RPMI7951 (cell line): ENCODE results near the gene RUNX2. TPM values are rescaled to one million over a fixed set of nuclear protein-coding genes. Genes with fewer than 3 reads are reported as not detected.

Source experiments
- DNase-seq: peaks from one replicate; pipeline ENCODE4 v3.0.0-alpha.2; 2012; ENCODE audit warnings: low read depth
- total RNA-seq: library from RNA; depleted of rRNA; stranded (reverse); fragments of >200 nt; shearing (Covaris generic); gene quantifications from 2 replicates; pipeline ENCODE4 v1.2.3, GENCODE V29; 2014

The RUNX2 gene
- total RNA-seq, 1 experiment from 2014 or later: 18.9 TPM

- DNase-seq: no peak
These were observed 185.7 kb downstream of the RUNX2 start for GRCh38 chr6:45513843-45514242.

GRCh38 chr6:45514454-45515230 is 186.5 kb downstream of the RUNX2 start:
- DNase-seq: peak; percentile 17

DNA sequence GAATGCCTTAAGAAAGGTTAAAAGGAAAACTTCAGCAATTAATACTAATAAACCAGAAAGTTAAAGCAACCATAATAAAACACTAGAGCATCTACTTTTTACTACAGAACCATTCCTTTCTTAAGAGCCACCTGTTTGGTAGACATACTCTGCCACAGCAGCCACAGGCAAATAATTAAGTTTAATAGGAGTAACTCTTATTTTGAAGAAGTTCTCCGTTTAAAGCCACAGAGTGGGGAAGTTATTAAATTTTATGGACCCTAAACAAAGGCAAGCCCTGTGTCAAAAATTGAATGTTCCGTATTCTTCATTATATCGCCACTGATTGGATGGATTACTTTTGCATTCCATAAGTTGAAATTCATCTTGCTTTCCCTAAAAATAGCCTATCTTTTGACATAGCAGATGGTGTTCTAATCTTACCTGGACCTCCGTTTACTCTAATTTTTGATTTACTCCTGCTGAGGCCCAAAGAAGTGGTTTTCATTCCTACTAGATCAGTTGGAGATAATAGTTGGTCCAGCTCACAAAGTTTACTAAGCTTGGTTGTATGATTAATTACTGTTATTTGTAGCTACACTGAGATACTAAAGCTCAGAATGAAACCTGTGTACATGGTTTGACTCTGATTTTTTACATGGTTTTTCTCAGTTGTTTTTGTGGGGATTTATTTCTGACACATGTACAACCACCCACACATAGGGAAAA is 190.0 kb downstream of the RUNX2 start:
- DNase-seq: no peak

GRCh38 chr6:45521226-45521625 is 193.1 kb downstream of the RUNX2 start:
- DNase-seq: no peak

GRCh38 chr6:45522486-45522885 is 194.4 kb downstream of the RUNX2 start:
- no peak for DNase-seq

DNA sequence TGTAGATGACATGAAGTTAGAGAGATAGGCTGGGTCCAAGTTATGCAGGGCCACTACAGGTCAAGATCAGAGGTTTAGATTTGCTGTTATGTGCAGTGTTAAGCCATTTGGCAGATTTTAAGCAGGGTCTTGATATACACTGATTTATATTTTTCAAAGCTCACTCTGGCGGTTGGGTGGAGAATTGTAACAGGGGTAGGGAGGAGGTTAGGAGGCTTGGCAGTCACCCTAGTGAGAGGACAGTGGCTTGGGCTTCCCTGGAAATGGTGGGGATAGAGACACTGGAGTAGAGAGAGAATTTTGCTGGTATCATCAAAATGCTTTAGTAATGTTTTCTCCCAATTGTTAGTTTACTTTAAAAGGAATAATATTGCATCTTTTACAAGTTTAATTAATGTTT is 199.1 kb downstream of the RUNX2 start:
- DNase-seq: no peak

DNA sequence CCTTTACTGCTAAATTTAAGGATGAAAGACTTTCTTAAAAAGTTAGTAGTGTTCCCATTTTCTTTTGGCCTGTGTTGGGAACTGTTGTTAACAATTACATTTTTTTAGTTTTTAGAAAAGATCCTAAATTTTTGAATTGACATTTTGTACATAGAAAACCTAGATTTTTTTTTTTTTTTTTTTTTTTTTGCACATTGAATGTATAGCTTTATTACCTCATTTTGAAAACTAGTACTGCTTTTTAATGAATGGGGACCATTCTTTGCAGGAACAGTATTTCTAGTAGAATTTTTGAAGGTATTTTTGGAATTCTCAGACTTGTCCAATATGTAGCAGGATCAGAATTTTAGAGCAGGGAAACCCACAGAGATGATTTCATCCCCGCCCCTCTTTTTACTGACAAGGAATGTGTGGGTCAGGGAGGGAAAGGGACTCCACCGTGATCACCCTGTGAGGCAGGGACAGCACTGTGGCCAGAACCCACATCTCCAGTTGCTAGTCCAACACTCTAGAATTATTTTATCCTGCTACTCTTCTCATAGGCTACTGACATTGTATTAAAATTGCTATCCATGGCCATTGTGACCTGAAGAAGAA is 204.0 kb downstream of the RUNX2 start:
- DNase-seq: peak; percentile 36

DNA sequence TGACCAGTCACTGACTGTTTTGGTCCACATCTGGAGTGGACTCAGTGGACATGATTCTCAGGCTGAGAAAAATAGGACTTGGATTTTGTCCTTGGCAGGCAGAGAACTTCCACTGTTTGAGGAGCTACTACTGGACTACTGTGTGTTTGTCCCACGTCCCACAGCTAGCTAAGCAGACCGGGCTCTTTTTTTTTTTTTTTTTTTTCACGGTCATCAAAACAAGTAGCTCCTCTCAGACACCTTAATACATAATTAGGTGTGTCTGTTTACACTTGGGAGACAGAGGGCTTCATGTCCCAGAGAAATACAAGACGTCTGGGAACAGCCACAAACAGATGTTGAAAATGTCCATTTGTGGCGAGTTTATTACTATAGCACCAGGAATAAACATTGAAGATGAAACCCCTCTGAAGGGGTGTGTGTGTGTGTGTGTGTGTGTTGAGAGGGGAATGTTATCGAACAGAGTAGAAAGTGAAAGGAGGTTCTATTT is 204.6 kb downstream of the RUNX2 start:
- peak; percentile 78 for DNase-seq

DNA sequence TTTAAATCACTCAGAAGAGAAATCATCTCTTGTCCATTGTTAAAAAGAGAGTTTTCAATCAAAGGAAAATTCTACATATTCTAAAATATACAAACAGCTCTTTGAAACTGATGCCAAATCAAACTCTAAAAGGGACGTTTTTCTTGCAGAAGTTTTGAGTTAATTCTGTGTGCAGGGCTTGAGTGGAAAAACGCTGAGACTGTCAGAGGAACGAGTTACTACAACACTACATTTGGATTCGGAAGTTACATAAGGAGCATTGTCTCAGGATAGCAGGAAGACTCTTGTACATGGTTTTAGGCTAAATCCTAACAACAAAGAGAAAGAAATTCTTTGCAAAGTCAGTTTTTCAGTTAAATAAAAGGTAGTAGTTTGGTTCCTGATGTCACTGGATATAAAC is 205.3 kb downstream of the RUNX2 start:
- DNase-seq: peak; percentile 31

GRCh38 chr6:45535933-45536332 is 207.8 kb downstream of the RUNX2 start:
- no peak for DNase-seq

GRCh38 chr6:45537539-45537938 is 209.4 kb downstream of the RUNX2 start:
- peak; percentile 39 for DNase-seq

GRCh38 chr6:45538641-45539547 is 210.8 kb downstream of the RUNX2 start:
- peak; percentile 97 for DNase-seq

- no peak for DNase-seq
These were observed 212.3 kb downstream of the RUNX2 start for GRCh38 chr6:45540375-45540920.

DNA sequence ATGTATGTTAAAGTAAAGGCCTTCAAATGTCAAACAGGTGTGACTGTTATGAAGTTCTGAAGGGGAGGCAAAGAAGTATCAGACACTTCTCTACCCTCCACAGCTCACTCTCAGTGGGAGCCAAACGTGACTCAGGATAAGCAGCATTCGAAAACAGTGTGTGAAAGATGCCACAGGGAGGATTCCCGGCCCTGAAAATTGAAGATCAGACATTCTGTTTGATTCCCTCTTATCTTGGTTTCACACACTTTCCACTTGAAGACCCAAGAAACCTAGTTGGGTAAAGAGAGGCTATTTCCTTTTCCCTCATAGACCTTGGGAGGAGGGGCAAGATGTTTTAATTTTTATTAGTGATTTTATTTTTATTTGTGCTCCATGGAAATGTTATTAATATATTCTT is 213.8 kb downstream of the RUNX2 start:
- DNase-seq: peak; percentile 42

DNA sequence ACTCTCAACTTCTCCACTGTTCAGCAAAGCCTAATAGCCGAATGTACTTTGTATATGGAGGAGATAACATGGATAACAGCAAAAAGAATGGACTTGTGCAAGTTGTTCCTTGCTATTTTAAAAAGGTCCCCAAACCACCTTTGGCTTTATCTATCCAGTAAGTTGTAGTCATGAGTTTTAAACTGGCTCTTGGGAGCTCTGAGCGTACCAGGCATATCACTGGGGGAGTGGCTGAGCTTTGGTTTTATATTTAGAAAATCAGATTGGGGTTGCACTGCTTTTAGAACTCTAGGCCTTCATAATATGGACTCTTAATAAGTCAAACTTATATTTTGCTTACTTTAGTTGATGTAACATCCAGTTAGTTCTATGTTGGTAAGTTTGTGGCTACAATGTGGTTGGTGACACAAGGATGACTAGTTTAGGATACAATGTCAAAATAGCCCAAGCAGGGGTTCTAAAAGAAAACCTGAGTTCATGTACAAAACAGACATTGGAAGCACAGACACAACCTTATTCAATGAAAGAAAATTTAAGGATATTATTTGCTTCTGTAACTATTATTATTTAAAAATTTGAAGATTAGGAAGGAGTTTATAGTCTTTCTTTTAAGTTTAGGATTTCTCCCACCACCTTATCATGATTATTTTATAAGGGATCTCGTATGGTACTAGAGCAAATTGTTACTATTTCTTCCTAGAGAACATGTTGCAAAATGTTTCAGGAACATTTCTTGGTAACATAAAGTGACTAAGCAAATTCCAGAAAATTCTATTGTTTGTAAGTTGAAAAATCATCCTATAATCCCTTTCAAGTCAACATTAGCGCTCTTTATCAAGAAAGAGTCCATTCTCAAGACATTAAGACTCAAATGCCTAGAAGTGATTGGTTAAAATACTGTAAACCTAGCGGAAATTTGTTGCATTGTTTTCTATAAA is 215.4 kb downstream of the RUNX2 start:
- peak; percentile 86 for DNase-seq

- DNase-seq: no peak
These were observed 217.3 kb downstream of the RUNX2 start for GRCh38 chr6:45545416-45545815.

DNA sequence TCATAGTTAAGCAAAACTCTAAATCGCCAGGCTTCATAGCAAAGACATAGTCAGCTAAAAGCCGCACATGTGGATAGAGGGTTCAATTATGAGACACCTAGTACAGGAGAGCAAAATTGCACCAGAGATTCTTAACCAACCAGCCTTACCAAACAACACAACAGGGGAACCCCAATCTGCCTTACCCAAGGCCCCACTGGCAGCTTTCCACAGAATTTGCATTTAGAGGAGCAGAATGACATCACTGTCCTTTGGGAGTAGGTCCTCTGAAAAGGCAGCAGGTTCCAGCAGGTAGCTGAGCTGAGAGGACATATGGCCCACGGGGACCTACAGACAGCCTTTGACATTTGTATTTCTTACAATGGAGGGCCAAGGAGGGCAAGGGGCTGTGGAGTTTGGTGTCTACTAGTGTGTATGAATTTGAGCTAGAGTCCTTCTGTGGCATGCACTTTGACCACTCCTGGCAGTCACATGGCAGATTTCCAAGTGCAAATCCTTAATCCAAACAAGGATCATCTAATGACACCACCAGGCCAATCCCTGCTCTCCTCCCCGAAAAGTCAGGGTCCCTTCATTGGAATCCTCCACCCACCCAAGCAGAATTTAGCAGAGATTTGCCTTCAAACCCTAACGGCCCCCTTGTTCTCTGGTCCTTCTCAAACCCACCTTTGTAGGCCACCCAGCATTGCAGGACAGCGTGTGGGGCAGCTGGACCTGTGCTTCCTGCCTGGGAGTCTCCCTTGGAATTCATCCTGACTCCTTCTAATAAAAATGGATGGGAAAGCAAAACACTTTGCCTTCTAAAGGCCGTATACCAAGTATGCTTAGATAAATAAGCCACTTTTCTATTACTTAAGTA is 220.8 kb downstream of the RUNX2 start:
- DNase-seq: no peak

- no peak for DNase-seq
These were observed 224.4 kb downstream of the RUNX2 start for GRCh38 chr6:45552536-45552935.

DNA sequence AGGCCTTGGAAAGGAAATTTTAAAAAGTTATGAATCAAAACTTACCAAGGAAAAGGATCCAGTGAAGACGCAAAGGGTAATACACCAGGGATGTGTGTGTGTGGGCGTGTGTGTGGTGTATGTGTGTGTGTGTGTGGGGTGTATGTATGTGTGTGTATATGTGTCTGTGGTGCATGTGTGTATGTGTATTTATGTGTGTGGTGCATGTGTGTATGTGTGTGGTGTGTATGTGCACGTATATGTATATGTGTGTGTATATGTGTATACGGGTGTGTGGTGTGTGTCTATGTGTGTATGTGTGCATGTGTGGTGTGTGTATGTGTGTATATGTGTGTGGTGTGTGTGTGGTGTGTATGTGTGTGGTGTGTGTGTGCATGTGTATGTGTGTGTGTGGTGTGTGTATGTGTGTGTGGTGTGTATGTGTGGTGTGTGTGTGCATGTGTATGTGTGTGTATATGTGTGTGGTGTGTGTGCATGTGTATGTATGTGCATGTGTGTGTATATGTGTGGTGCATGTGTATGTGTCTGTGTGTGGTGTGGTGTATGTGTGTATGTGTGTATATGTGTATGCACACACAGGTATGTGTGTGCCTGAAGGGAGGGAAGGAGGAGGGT is 225.7 kb downstream of the RUNX2 start:
- DNase-seq: no peak
